Activated T-helper 2 cell treated with anti-CD3 and anti-CD28 coated beads, Interferon-gamma antibody, Interleukin-2, Interleukin-4, amounts not matched to agents 10 μg/mL and 5 μg/mL and 100 μg/mL, durations not matched to agents 14 hours and 24 hours and 36 hours (primary cell): Measurements from ENCODE around the gene NID1. TPM values are rescaled to one million over a fixed set of nuclear protein-coding genes. Genes with fewer than 3 reads are reported as not detected.
A peak's percentile ranks its signal among the peaks of the same experiment; 100 is the strongest.

ENCODE experiments used
- DNase-seq: peaks from one replicate; pipeline ENCODE4 v3.0.0; 2021; ENCODE audit warnings: low spot score
- H3K27ac Mint-ChIP-seq: one replicate; pipeline ENCODE4 v1.8.0; 2021; ENCODE audit warnings: mixed read lengths
- H3K27me3 Mint-ChIP-seq: one replicate; pipeline ENCODE4 v1.8.0; 2021; ENCODE audit warnings: low read depth, mixed read lengths
- H3K36me3 Mint-ChIP-seq: one replicate; pipeline ENCODE4 v1.8.0; 2021; ENCODE audit warnings: low read depth, mixed read lengths
- H3K4me1 Mint-ChIP-seq: one replicate; pipeline ENCODE4 v1.8.0; 2021; ENCODE audit warnings: low read depth, mixed read lengths
- H3K4me3 Mint-ChIP-seq: one replicate; pipeline ENCODE4 v1.8.0; 2021; ENCODE audit warnings: low read depth, mild to moderate bottlenecking, moderate library complexity, mixed read lengths
- H3K9me3 Mint-ChIP-seq: one replicate; pipeline ENCODE4 v1.8.0; 2021; ENCODE audit warnings: mixed read lengths
- intact Hi-C: fragments of 100-400 bp; cut with micrococcal nuclease; formaldehyde crosslinking; loops from one replicate; pipeline ENCODE4 v1.15.1; 2023
- total RNA-seq: library from RNA; stranded (reverse); gene quantifications from 2 replicates; pipeline ENCODE4 v1.2.3, GENCODE V29; 2022

The NID1 gene
- total RNA-seq, 1 donor from 2014 or later, result 0.55 TPM

DNA sequence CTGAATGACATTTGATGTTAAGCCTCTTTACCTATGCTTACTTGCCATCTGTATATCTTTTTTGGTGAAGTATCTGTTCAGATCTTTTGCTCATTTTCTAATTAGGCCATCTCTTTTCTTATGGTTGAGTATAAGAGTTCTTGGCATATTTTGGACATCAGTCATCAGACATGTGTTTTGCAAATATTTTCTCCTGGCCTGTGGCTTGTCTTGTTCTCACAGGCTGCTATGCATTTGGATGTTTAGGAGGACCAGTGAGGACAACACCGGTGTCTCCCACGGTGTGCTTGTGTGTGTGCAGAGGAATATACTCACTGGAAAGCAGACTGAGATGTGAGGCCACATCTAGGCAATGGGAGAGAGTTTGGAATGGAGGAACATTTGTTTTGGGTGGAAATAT is 111.1 kb downstream of the NID1 start:
- H3K27ac Mint-ChIP-seq, result peak overlapping the region; percentile 28
- H3K4me1 Mint-ChIP-seq, result peaks cover 33% of the 10 kb centered on the region
- H3K27me3 Mint-ChIP-seq, result no peaks in the 10 kb centered on the region
- intact Hi-C loops, result loop anchor here (1.0 to 5.0 kb wide), 6 partner anchors 18 to 97 kb away; no protein-coding TSS in a partner anchor
- H3K36me3 Mint-ChIP-seq, result no peaks in the 10 kb centered on the region
- no peak for DNase-seq
- H3K9me3 Mint-ChIP-seq, result no peaks in the 10 kb centered on the region
- H3K4me3 Mint-ChIP-seq, result no peak overlapping the region

- H3K27ac Mint-ChIP-seq, result no peak overlapping the region
- intact Hi-C loops, result loop anchor here (1.0 to 5.0 kb wide), 6 partner anchors 18 to 96 kb away; no protein-coding TSS in a partner anchor
- peaks cover 31% of the 10 kb centered on the region for H3K4me1 Mint-ChIP-seq
- DNase-seq, result no peak
- H3K27me3 Mint-ChIP-seq, result no peaks in the 10 kb centered on the region
- no peaks in the 10 kb centered on the region for H3K9me3 Mint-ChIP-seq
- no peaks in the 10 kb centered on the region for H3K36me3 Mint-ChIP-seq
- no peak overlapping the region for H3K4me3 Mint-ChIP-seq
These were observed 111.8 kb downstream of the NID1 start for GRCh38 chr1:235952950-235953615.

GRCh38 chr1:235951661-235952060 is 113.2 kb downstream of the NID1 start:
- no peak overlapping the region for H3K4me3 Mint-ChIP-seq

DNA sequence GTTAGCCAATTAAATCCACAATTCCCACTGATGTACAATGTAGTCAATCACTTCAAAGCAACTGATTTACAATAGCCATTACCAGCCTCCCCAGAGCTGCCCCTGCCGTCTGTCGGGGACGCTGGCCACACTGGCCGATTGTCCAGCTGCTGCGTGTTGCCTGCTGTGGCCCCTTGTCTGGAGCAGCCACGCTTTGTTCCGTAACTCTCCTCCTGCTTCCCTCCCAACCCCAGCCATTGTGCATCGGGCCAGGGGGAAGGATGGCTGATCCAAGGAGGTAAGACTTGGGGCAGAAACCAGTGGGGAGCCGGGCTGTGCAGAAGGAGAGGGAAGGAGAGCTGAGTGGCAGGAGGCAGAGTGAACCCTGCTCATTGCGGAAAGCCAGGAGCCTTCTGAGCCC is 114.6 kb downstream of the NID1 start:
- no peak overlapping the region for H3K27ac Mint-ChIP-seq
- H3K27me3 Mint-ChIP-seq, result no peaks in the 10 kb centered on the region
- H3K36me3 Mint-ChIP-seq, result no peaks in the 10 kb centered on the region
- no peak for DNase-seq
- intact Hi-C loops, result loop anchor here (5.0 kb wide), 1 partner anchor 78 kb away; no protein-coding TSS in a partner anchor
- peaks cover 40% of the 10 kb centered on the region for H3K4me1 Mint-ChIP-seq
- no peaks in the 10 kb centered on the region for H3K9me3 Mint-ChIP-seq
- H3K4me3 Mint-ChIP-seq, result no peak overlapping the region

More at GRCh38 chr1:235951661-235952060, 113.2 kb downstream of the NID1 start:
- no peak for DNase-seq
- Mint-ChIP-seq H3K36me3 (no peaks in the 10 kb centered on the region), H3K27me3 (no peaks in the 10 kb centered on the region), H3K27ac (no peak overlapping the region), H3K9me3 (no peaks in the 10 kb centered on the region), H3K4me1 (peaks cover 28% of the 10 kb centered on the region)
- intact Hi-C loops, result loop anchor here (2.0 to 5.0 kb wide), 2 partner anchors 79 to 95 kb away; no protein-coding TSS in a partner anchor

GRCh38 chr1:235948774-235949427 is 116.0 kb downstream of the NID1 start:
- Mint-ChIP-seq H3K4me1 (peaks cover 29% of the 10 kb centered on the region), H3K9me3 (no peaks in the 10 kb centered on the region), H3K27ac (no peak overlapping the region), H3K27me3 (no peaks in the 10 kb centered on the region), H3K4me3 (no peak overlapping the region), H3K36me3 (no peaks in the 10 kb centered on the region)
- intact Hi-C loops, result no loop called here
- DNase-seq, result no peak

DNA sequence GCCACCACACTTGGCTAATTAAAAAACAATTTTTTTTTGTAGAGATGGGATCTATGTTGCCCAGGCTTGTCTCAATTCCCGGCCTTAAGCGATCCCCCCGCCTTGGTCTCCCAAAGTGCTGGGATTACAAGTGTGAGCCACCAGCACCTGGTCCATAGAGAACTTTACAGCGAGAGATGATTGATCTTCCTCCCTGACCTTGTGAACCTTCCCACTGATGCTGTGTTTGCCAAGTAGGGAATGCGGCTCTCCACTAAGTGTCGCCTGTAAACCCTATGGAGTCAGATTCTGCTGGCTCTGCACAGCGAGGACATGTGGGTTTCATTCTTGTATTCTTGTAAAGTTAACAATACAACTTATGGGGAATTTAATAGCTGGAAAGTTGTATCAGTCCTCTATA is 116.9 kb downstream of the NID1 start:
- peaks cover 20% of the 10 kb centered on the region for H3K4me1 Mint-ChIP-seq
- H3K27me3 Mint-ChIP-seq, result no peaks in the 10 kb centered on the region
- H3K9me3 Mint-ChIP-seq, result no peaks in the 10 kb centered on the region
- intact Hi-C loops, result no loop called here
- no peak overlapping the region for H3K27ac Mint-ChIP-seq
- DNase-seq, result no peak
- no peak overlapping the region for H3K4me3 Mint-ChIP-seq
- no peaks in the 10 kb centered on the region for H3K36me3 Mint-ChIP-seq

DNA sequence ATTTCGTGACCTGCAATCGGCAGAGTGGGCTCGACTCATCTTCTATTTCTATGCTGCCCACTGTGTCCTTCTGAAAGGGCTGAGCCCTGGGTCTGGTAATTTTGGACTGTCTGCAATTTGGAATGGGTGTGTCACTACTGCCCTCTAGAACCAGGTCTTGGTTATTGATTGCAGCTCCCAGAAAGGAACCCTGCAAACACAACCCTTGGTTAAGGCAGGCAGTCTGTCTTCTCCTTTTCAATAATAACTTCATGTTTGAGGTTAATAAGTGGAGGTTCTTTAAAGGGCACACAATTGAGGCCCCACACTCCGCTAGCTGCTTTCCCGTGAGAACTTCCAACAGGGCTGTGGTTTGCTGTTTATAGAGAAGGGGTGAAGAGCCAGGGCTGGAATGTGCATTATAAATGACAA is 118.3 kb downstream of the NID1 start:
- Mint-ChIP-seq H3K9me3 (no peaks in the 10 kb centered on the region), H3K4me3 (no peak overlapping the region), H3K36me3 (no peaks in the 10 kb centered on the region), H3K27me3 (no peaks in the 10 kb centered on the region), H3K27ac (no peak overlapping the region), H3K4me1 (peaks cover 16% of the 10 kb centered on the region)
- no peak for DNase-seq
- intact Hi-C loops, result no loop called here

DNA sequence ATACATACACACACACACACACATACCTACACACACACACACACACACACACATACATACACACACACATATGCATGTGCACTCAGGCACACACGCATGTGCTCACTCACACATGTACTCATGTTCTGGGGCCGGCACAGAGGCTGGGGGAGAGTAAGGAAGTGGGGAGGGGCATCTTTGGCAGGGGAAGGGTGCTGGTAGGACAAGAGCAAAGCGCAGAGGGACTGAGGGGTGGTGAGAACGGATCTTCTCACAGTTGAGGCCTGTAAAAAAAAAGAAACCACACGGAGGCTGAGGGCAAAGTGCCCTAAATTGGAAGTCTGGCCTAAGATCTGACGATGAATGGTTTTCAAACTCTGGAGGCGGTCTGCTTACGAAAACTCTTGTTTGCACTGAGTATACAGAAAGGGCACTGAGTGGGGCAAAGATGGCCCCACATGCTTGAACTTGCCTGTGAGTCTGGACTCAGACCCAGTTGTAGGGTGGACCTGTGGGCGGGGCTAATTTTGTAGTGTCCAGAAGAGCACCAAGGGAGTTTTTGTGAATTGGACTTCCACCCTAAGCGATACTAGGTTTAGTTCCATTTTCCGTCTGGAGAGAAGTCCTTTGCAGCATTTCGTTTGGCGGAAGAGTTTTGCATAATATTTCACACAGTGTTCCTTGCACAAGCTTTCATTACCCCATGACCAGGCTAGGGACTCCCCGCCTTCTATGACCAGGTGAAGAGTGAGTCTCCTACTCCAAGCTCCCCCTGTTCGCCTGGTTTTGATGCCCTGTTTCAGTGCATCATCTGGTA is 118.9 kb downstream of the NID1 start:
- intact Hi-C loops, result no loop called here
- Mint-ChIP-seq H3K9me3 (no peaks in the 10 kb centered on the region), H3K36me3 (no peaks in the 10 kb centered on the region), H3K27ac (no peak overlapping the region), H3K27me3 (no peaks in the 10 kb centered on the region), H3K4me1 (peaks cover 16% of the 10 kb centered on the region), H3K4me3 (no peak overlapping the region)
- no peak for DNase-seq

DNA sequence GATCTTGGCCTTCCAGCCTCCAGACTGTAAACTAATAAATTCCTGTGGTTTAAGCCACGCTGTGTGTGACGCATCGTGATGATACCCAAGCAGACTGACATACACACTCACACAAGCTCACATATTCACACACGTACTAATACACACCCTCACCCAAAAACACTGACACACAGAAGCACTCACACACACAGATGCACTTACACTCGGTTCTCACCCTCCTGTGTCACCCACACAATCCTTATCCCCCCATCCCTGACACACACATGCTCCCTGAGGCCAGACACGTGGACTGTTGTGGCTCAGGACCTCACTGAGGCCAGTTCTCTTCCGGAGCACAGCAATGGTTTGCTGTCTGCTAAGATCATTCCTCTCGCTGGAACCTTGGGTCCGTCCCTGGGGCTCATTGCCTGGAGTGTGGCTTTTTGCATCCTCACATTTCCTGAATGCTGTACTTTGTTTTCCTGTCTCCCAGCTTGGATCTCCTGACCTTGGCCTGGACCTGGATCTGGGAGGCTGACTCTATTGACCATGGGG is 121.2 kb downstream of the NID1 start:
- H3K27ac Mint-ChIP-seq, result no peak overlapping the region
- H3K4me3 Mint-ChIP-seq, result no peak overlapping the region
- H3K27me3 Mint-ChIP-seq, result no peaks in the 10 kb centered on the region
- H3K4me1 Mint-ChIP-seq, result peaks cover 27% of the 10 kb centered on the region
- no peaks in the 10 kb centered on the region for H3K36me3 Mint-ChIP-seq
- no peaks in the 10 kb centered on the region for H3K9me3 Mint-ChIP-seq
- intact Hi-C loops, result no loop called here
- DNase-seq, result no peak

GRCh38 chr1:235942979-235943575 is 121.8 kb downstream of the NID1 start:
- no peak for DNase-seq
- Mint-ChIP-seq H3K9me3 (no peaks in the 10 kb centered on the region), H3K36me3 (no peaks in the 10 kb centered on the region), H3K4me1 (peaks cover 31% of the 10 kb centered on the region), H3K27ac (no peak overlapping the region), H3K4me3 (no peak overlapping the region), H3K27me3 (no peaks in the 10 kb centered on the region)
- intact Hi-C loops, result no loop called here

GRCh38 chr1:235942625-235942934 is 122.3 kb downstream of the NID1 start:
- no peak overlapping the region for H3K4me3 Mint-ChIP-seq
- no peaks in the 10 kb centered on the region for H3K9me3 Mint-ChIP-seq
- no peak for DNase-seq
- peaks cover 31% of the 10 kb centered on the region for H3K4me1 Mint-ChIP-seq
- H3K36me3 Mint-ChIP-seq, result no peaks in the 10 kb centered on the region
- intact Hi-C loops, result no loop called here
- no peaks in the 10 kb centered on the region for H3K27me3 Mint-ChIP-seq
- no peak overlapping the region for H3K27ac Mint-ChIP-seq

DNA sequence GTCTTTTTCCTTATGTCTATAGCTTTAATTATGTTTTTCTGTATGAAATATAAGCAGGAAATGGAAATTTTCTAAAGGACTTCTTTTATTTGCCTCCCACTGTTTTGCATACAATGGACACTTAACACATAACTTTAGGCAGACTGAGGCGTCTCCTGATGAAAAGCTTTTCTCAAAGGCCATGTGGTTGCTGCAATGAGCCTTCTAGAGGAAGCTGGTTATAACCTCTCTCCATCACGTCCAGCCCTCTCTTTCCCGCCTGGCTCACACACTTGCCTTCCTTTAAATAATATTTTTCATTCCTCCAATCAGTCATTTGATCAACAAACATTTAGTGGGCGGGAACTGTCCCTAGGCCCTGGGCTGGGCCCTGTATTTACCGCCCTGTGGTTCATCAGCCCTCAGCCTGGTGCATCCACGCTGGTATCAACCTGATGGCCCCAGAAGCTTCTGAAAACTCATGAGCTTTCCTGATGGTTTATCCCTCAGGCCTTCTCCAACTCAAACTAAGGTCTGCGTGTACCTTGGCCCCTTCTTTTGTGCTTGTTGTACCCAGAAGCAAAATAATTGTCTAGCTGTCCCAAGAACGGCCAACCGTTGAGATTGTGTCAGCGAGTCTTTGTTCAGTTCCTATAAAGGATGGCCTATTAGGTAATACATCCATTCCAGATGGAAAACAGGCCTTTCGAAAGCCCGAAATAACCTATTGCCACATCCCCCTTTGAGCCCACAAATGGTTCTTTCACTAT is 122.8 kb downstream of the NID1 start:
- Mint-ChIP-seq H3K9me3 (no peaks in the 10 kb centered on the region), H3K36me3 (no peaks in the 10 kb centered on the region), H3K27ac (no peak overlapping the region), H3K27me3 (no peaks in the 10 kb centered on the region), H3K4me1 (peaks cover 36% of the 10 kb centered on the region), H3K4me3 (no peak overlapping the region)
- no peak for DNase-seq
- intact Hi-C loops, result no loop called here
